ENCODE results near the gene TTC8. TPM values are rescaled to one million over a fixed set of nuclear protein-coding genes. Genes with fewer than 3 reads are reported as not detected.

Gene TTC8
- total and polyA plus RNA-seq, 4 donors = 7.3 to 11.7 (median 10.4) TPM

DNA sequence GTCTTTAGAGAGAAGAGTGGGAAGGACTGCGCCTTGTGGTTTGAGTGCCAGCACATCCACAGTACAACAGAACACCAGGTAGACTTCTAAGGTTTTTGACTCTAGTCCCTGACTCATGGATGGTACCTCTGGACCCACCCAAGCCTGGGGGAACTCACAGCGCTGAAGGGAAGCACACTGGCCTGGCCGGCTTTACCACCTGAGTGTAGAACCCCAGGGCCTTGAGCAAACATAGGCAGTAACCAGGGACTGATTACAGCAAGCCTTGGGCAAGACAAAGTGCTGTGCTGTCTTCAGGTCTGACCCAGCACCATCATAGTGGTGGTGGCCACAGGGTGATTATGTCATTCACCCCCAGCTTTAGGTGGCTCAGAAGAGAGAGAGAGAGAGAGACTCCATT, 48.9 kb upstream of the TTC8 start:
- no peak overlapping the region for H3K9ac ChIP-seq (ENCODE audit: low read depth in 1 of 2, low read length in 2 of 2)
- no peaks in the 10 kb centered on the region for H3K9me3 ChIP-seq (ENCODE audit: control insufficient read depth in 4 of 4, low read length in 3 of 4)
- no peak for TF ChIP-seq HNF4G (IDR thresholded peaks at IDR 0.05)
- TF ChIP-seq, protein P1, sequence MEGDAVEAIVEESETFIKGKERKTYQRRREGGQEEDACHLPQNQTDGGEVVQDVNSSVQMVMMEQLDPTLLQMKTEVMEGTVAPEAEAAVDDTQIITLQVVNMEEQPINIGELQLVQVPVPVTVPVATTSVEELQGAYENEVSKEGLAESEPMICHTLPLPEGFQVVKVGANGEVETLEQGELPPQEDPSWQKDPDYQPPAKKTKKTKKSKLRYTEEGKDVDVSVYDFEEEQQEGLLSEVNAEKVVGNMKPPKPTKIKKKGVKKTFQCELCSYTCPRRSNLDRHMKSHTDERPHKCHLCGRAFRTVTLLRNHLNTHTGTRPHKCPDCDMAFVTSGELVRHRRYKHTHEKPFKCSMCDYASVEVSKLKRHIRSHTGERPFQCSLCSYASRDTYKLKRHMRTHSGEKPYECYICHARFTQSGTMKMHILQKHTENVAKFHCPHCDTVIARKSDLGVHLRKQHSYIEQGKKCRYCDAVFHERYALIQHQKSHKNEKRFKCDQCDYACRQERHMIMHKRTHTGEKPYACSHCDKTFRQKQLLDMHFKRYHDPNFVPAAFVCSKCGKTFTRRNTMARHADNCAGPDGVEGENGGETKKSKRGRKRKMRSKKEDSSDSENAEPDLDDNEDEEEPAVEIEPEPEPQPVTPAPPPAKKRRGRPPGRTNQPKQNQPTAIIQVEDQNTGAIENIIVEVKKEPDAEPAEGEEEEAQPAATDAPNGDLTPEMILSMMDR (IDR thresholded peaks at IDR 0.05; ENCODE audit: low read depth, low read length, missing input control) = no peak
- no peak for TF ChIP-seq FOXA2 (IDR thresholded peaks at IDR 0.05)
- no peak for TF ChIP-seq SP1 (IDR thresholded peaks at IDR 0.05)
- TF ChIP-seq EGR1 (IDR thresholded peaks at IDR 0.05; ENCODE audit: low read depth in 2 of 2) = no peak
- no peak for TF ChIP-seq FOXA1 (IDR thresholded peaks at IDR 0.05)
- TF ChIP-seq, protein P2, sequence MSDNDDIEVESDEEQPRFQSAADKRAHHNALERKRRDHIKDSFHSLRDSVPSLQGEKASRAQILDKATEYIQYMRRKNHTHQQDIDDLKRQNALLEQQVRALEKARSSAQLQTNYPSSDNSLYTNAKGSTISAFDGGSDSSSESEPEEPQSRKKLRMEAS (IDR thresholded peaks at IDR 0.05) = no peak
- no peak for TF ChIP-seq JUND (IDR thresholded peaks at IDR 0.05)
- TF ChIP-seq, protein P3, sequence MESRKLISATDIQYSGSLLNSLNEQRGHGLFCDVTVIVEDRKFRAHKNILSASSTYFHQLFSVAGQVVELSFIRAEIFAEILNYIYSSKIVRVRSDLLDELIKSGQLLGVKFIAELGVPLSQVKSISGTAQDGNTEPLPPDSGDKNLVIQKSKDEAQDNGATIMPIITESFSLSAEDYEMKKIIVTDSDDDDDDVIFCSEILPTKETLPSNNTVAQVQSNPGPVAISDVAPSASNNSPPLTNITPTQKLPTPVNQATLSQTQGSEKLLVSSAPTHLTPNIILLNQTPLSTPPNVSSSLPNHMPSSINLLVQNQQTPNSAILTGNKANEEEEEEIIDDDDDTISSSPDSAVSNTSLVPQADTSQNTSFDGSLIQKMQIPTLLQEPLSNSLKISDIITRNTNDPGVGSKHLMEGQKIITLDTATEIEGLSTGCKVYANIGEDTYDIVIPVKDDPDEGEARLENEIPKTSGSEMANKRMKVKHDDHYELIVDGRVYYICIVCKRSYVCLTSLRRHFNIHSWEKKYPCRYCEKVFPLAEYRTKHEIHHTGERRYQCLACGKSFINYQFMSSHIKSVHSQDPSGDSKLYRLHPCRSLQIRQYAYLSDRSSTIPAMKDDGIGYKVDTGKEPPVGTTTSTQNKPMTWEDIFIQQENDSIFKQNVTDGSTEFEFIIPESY (IDR thresholded peaks at IDR 0.05) = no peak
- TF ChIP-seq RAD21 (IDR thresholded peaks at IDR 0.05) = no peak
- TF ChIP-seq RXRA (IDR thresholded peaks at IDR 0.05) = no peak
- no peak for TF ChIP-seq TAF1 (conservative IDR thresholded peaks at IDR 0.05)
- TF ChIP-seq REST (IDR thresholded peaks at IDR 0.05) = no peak
- TF ChIP-seq GABPA (IDR thresholded peaks at IDR 0.05 in 1 of 2, conservative IDR thresholded peaks at IDR 0.05 in 1 of 2) = no peak
- TF ChIP-seq YY1 (IDR thresholded peaks at IDR 0.05) = no peak
- TF ChIP-seq NR2F2 (IDR thresholded peaks at IDR 0.05) = no peak
- no peak for TF ChIP-seq HNF4A (conservative IDR thresholded peaks at IDR 0.05)
- no peak for TF ChIP-seq ATF3 (IDR thresholded peaks at IDR 0.05)
- H3K4me3 ChIP-seq (ENCODE audit: low read depth in 1 of 3, low read length in 3 of 3) = no peak overlapping the region
- H3K27me3 ChIP-seq (ENCODE audit: control insufficient read depth in 4 of 4, insufficient read depth in 4 of 4, low read length in 3 of 4) = no peaks in the 10 kb centered on the region
- 96% methylated on average over 3 of the region's 3 CpGs for WGBS
- H3K4me1 ChIP-seq (ENCODE audit: control insufficient read depth in 4 of 4, insufficient read depth in 4 of 4, low read length in 3 of 4) = no peaks in the 10 kb centered on the region
- H3K27ac ChIP-seq (ENCODE audit: low read depth in 1 of 2, low read length in 2 of 2) = no peak overlapping the region
- H3K36me3 ChIP-seq (ENCODE audit: control insufficient read depth in 4 of 4, insufficient read depth in 3 of 4, low read depth in 1 of 4, low read length in 3 of 4) = no peaks in the 10 kb centered on the region
- DNase-seq (ENCODE audit: low spot score) = no peak

Measured in liver (tissue), 9 donors.